Muscle layer of duodenum (tissue), 2 donors: ENCODE results near the gene FBLN7.

Experiments used
- H3K27ac ChIP-seq: one replicate; pipeline ENCODE4 v1.7.0; 2013; ENCODE audit warnings: mild to moderate bottlenecking, low read length
- H3K27me3 ChIP-seq: one replicate; pipeline ENCODE4 v1.7.0; 2013; ENCODE audit warnings: low read depth, mild to moderate bottlenecking, control low read depth, low read length
- H3K36me3 ChIP-seq, 2 donors: one replicate each; pipeline ENCODE4 v1.7.0; 2013; ENCODE audit warnings: low read length in 2 of 2, control low read depth in 1 of 2, mild to moderate bottlenecking in 1 of 2; ENCODE audit not compliant: insufficient read depth in 2 of 2, control insufficient read depth in 1 of 2
- H3K4me1 ChIP-seq, 2 donors: one replicate each; pipeline ENCODE4 v1.7.0; 2013; ENCODE audit warnings: low read length in 2 of 2, mild to moderate bottlenecking in 2 of 2, control low read depth in 1 of 2, moderate library complexity in 1 of 2; ENCODE audit not compliant: insufficient read depth in 2 of 2, control insufficient read depth in 1 of 2
- H3K4me3 ChIP-seq, 2 donors: one replicate each; pipeline ENCODE4 v1.7.0; 2013; ENCODE audit warnings: low read length in 2 of 2, low read depth in 1 of 2, mild to moderate bottlenecking in 1 of 2
- H3K9me3 ChIP-seq, 2 donors: one replicate each; pipeline ENCODE4 v1.7.0; 2013; ENCODE audit warnings: low read length in 2 of 2, control low read depth in 1 of 2, mild to moderate bottlenecking in 1 of 2; ENCODE audit not compliant: control insufficient read depth in 1 of 2
- donor health status: healthy.

FBLN7 gene

DNA sequence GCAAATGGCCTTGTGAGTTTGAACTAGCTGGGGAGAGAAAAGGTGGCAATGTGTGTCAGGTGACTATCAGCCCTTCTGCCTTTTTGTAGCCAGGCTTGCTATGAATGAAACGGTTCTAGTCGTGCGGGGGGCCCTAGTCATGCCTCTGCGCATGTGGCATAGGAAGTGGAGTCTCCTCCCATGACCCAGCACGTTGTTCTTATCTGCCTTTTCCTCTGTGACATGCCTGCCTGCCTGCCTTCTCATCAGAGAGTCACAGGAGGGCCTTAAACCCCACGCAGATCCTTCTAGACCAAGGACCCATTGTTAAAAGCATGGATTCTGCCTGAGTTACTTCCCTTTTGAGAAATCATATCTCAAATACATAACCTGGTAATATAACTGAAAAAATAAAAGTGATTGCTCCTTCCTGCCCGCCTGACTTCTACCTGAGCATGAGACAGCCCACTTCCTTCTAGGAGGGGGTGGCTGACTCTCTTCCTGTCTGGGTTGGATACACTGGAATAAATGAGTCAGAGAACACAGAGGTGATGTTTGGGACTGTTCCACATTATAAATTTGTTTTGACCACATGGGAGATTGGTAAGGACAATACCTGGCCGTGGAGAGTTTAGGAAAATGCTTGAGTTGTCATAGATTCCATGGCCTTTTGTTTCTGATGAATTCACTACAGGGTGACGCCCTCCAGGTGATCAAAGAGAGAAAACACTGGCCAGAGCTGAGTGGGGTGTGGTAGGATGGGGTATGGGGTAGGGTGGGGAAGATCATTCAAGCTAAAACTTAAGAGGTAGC, 49.8 kb downstream of the FBLN7 start:
- Histone ChIP-seq H3K27me3 (no peaks in the 10 kb centered on the region), H3K9me3 (no peaks in the 10 kb centered on the region), H3K27ac (no peak overlapping the region), H3K4me3 (no peak overlapping the region), H3K4me1 (no peaks in the 10 kb centered on the region), H3K36me3 (no peaks in the 10 kb centered on the region)

DNA sequence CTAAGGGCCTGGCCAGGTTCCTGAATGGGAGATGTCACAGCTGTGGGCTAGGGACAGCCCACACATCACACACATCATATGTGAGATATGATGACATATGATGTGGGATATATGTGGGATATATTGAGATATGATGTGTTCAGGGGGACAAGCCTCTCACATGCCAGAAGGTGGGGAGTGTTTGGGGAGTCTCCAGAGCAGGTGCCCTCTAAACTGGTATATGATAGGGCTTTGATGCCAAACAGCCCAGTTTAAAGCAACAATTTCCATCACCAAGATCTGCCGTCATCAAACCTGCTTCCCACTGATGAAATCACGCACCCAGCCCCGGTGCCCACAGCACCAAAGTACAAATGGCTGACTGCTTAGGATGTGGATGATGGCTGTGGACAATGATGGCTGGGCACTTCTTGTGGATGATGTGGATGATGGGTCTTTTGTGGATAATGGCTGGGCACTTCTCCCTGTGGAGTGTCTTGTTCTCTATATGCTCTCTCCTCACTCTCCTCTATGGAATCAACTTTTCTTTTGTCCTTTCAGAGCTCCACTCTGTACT, 50.9 kb downstream of the FBLN7 start:
- no peaks in the 10 kb centered on the region for H3K27me3 ChIP-seq
- H3K27ac ChIP-seq, result no peak overlapping the region
- no peak overlapping the region for H3K4me3 ChIP-seq
- H3K9me3 ChIP-seq, result no peaks in the 10 kb centered on the region
- no peaks in the 10 kb centered on the region for H3K36me3 ChIP-seq
- H3K4me1 ChIP-seq, result no peaks in the 10 kb centered on the region

DNA sequence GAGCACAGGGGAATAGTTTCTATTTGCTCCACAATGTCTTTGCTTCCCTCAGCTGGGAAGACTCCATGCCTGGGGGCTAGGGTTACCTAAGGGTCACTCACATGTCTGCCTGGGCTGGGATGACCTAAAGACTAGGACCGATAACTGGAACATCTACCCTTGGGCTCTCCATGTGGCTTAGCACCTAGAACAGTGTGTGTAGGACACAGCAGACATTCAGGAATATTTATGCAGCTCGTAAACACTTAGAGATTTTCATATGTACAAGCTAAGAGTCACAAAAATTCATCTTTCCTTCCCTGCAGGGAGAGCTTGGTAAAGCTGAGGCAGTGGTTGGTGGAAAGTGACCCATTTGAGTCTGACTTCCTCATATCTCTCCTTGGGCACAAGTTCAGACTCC, 55.8 kb downstream of the FBLN7 start:
- Histone ChIP-seq H3K27me3 (no peaks in the 10 kb centered on the region), H3K4me1 (no peaks in the 10 kb centered on the region), H3K36me3 (no peaks in the 10 kb centered on the region), H3K27ac (no peak overlapping the region), H3K4me3 (no peak overlapping the region), H3K9me3 (no peaks in the 10 kb centered on the region)

DNA sequence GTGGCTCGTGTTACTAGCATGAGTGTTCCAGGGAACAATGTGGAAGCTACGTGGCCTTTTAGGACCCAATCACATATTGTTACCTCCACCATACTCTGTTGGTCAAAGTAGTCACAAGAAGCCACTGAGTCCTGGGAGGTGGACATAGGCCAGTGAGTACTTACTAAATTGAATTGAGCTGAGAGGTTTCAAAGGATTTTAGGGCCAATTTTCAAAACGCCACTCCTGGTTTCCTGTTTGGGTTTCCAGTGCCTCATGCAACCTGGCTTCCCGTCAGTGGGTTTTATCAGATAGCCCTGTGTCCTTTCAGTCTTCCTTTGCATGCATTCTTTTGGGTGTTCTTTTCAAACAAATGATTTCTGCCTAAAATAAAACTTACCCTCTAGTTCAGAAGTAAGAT, 56.3 kb downstream of the FBLN7 start:
- H3K36me3 ChIP-seq, result no peaks in the 10 kb centered on the region
- no peak overlapping the region for H3K27ac ChIP-seq
- no peak overlapping the region for H3K4me3 ChIP-seq
- no peaks in the 10 kb centered on the region for H3K4me1 ChIP-seq
- no peaks in the 10 kb centered on the region for H3K9me3 ChIP-seq
- no peaks in the 10 kb centered on the region for H3K27me3 ChIP-seq

DNA sequence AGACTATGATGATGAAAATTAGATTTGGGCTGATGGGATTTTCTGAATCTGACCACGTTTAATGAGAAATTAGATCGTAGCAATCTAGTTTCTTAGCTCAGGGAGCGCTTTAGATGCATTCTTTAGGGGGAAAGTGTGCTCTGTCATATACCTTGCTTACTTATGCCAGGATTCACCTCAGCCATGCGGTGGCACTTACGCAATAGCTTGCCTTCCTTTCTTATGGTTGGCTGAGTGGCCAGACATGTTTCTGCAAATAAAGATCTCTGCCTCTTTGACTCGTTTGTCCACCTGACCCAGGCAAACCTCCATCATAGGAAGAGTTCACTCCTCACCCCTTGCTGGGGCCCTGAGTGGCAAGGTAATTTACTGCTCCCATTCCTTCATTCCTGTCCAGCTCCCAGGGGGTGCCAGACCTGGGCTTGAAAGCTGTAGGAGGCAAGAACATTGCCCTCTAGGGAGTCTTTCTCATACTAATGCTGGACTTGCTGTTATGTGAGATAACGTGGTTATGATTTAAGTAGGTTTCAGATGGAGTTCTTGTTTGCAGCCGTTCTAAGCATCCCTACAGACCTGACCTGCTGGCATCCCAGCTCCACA, 57.1 kb downstream of the FBLN7 start:
- Histone ChIP-seq H3K27ac (no peak overlapping the region), H3K4me1 (no peaks in the 10 kb centered on the region), H3K36me3 (no peaks in the 10 kb centered on the region), H3K4me3 (no peak overlapping the region), H3K9me3 (no peaks in the 10 kb centered on the region), H3K27me3 (no peaks in the 10 kb centered on the region)

- Histone ChIP-seq H3K4me3 (no peak overlapping the region), H3K4me1 (no peaks in the 10 kb centered on the region), H3K27me3 (no peaks in the 10 kb centered on the region), H3K36me3 (no peaks in the 10 kb centered on the region), H3K9me3 (no peaks in the 10 kb centered on the region), H3K27ac (no peak overlapping the region)
These were observed 57.8 kb downstream of the FBLN7 start for GRCh38 chr2:112195950-112196349.

GRCh38 chr2:112197868-112198267, 59.7 kb downstream of the FBLN7 start:
- H3K36me3 ChIP-seq, result no peaks in the 10 kb centered on the region
- no peaks in the 10 kb centered on the region for H3K9me3 ChIP-seq
- no peak overlapping the region for H3K27ac ChIP-seq
- H3K4me3 ChIP-seq, result no peak overlapping the region
- no peaks in the 10 kb centered on the region for H3K27me3 ChIP-seq
- no peaks in the 10 kb centered on the region for H3K4me1 ChIP-seq

DNA sequence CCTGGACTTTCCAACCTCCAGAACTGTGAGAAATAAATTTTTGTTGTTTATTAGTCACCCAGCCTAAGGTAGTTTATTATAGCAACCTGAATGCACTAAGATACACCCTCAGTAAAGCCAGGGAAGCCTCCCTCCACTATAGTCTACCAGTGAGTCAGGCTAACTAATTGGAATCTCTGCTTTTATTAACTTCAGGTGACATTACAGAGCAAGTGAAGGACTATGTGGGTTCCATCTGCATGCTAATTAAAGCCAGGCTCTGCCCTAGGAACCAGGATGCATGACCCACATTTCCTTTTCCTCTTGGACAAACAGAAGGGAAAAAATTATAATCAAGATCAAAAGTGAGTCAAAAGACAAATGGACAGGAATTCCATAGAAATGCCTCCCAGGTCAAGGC, 60.6 kb downstream of the FBLN7 start:
- Histone ChIP-seq H3K27ac (no peak overlapping the region), H3K4me1 (no peaks in the 10 kb centered on the region), H3K27me3 (no peaks in the 10 kb centered on the region), H3K4me3 (no peak overlapping the region), H3K9me3 (peaks cover 0 to 4% of the 10 kb centered on the region in 2 donors), H3K36me3 (no peaks in the 10 kb centered on the region)

DNA sequence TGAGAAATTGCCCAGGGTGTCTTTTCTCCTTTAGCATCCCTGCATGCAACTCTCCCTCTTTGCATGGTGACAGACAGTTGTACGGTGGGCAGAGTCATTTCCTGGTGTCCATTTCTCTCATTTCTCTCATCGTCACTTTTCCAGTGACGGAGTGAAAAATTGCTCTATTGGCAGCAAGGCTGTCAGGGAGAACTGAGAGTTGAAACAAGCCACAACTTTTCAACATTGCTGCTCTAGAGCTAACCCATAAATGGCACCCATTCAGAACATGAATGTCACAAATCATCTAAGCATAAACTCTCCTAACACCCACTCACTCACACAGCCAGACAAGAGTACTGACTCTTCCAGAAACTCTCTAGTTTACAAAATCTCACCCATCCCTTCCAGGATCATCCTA, 61.0 kb downstream of the FBLN7 start:
- Histone ChIP-seq H3K27ac (no peak overlapping the region), H3K27me3 (no peaks in the 10 kb centered on the region), H3K9me3 (peaks cover 0 to 4% of the 10 kb centered on the region in 2 donors), H3K4me3 (no peak overlapping the region), H3K4me1 (no peaks in the 10 kb centered on the region), H3K36me3 (no peaks in the 10 kb centered on the region)

GRCh38 chr2:112201696-112202430, 63.7 kb downstream of the FBLN7 start:
- Histone ChIP-seq H3K27ac (no peak overlapping the region), H3K36me3 (no peaks in the 10 kb centered on the region), H3K27me3 (no peaks in the 10 kb centered on the region), H3K4me3 (no peak overlapping the region), H3K9me3 (peaks cover 0 to 7% of the 10 kb centered on the region in 2 donors), H3K4me1 (no peaks in the 10 kb centered on the region)

DNA sequence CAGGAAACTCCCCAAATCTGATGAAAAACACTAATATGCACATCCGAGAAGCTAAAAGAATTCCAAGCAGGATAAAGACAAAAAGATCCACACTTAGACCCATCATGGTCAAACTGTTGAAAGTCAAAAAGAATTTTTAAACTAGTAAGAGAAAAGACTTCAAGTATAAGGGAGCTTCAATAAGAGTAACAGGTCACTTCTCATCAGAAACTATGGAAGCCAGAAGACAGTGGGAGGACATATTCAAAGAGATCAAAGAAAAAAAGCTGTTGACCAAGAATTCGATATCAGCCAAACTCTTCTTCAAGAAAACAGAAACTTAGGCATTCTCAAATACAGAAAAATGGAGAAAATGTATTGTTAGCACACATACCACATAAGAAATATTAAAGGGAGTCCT, 66.2 kb downstream of the FBLN7 start:
- Histone ChIP-seq H3K27me3 (no peaks in the 10 kb centered on the region), H3K27ac (no peak overlapping the region), H3K36me3 (no peaks in the 10 kb centered on the region), H3K4me3 (no peak overlapping the region), H3K4me1 (no peaks in the 10 kb centered on the region), H3K9me3 (peaks cover 0 to 9% of the 10 kb centered on the region in 2 donors)
